ENCODE measurements around the gene PRSS57.
"Not testable (repeated sequence)": the region's sequence is repeated elsewhere in the genome, so short reads cannot be mapped to it uniquely, and the experiment has no call there.

The PRSS57 gene

GRCh38 chr19:668675-669434 lies 26.4 kb downstream of the PRSS57 start:
- not testable (repeated sequence) for ATAC-seq (replicated peaks; ENCODE audit: extremely low read depth, poor library complexity, severe bottlenecking)

GRCh38 chr19:666985-667573 lies 28.2 kb downstream of the PRSS57 start:
- not testable (repeated sequence) for H3K36me3 Mint-ChIP-seq (ENCODE audit: insufficient read depth); H3K27me3 Mint-ChIP-seq; H3K4me3 Mint-ChIP-seq; DNase-seq (ENCODE audit: low spot score in 2 of 2); H3K9me3 Mint-ChIP-seq; H3K27ac Mint-ChIP-seq (ENCODE audit: low read depth); ATAC-seq (replicated peaks; ENCODE audit: extremely low read depth, poor library complexity, severe bottlenecking)
- H3K4me1 Mint-ChIP-seq: peaks cover 12% of the 10 kb centered on the region

More at GRCh38 chr19:668675-669434, 26.4 kb downstream of the PRSS57 start:
- not testable (repeated sequence) for H3K4me3 Mint-ChIP-seq; H3K9me3 Mint-ChIP-seq; H3K27ac Mint-ChIP-seq (ENCODE audit: low read depth); H3K36me3 Mint-ChIP-seq (ENCODE audit: insufficient read depth); H3K4me1 Mint-ChIP-seq; H3K27me3 Mint-ChIP-seq; DNase-seq (ENCODE audit: low spot score in 2 of 2)

GRCh38 chr19:664913-665443 lies 30.3 kb downstream of the PRSS57 start:
- peaks cover 26% of the 10 kb centered on the region for H3K36me3 Mint-ChIP-seq (ENCODE audit: insufficient read depth)
- DNase-seq (ENCODE audit: low spot score in 2 of 2): peak; percentile 51 to 60
- no peak for ATAC-seq (replicated peaks; ENCODE audit: extremely low read depth, poor library complexity, severe bottlenecking)
- peak overlapping the region; percentile 77 for H3K27ac Mint-ChIP-seq (ENCODE audit: low read depth)
- peak overlapping the region; percentile 93 for H3K4me3 Mint-ChIP-seq
- no peaks in the 10 kb centered on the region for H3K27me3 Mint-ChIP-seq
- peaks cover 32% of the 10 kb centered on the region for H3K4me1 Mint-ChIP-seq
- H3K9me3 Mint-ChIP-seq: no peaks in the 10 kb centered on the region

- ATAC-seq (replicated peaks; ENCODE audit: extremely low read depth, poor library complexity, severe bottlenecking): no peak
- Mint-ChIP-seq H3K9me3 (no peaks in the 10 kb centered on the region), H3K27ac (ENCODE audit: low read depth) (peak overlapping the region; percentile 77), H3K27me3 (no peaks in the 10 kb centered on the region), H3K4me1 (peaks cover 42% of the 10 kb centered on the region), H3K4me3 (peak overlapping the region; percentile 93), H3K36me3 (ENCODE audit: insufficient read depth) (peaks cover 36% of the 10 kb centered on the region)
- no peak for DNase-seq (ENCODE audit: low spot score in 2 of 2)
Measured at GRCh38 chr19:663682-664117, 31.6 kb downstream of the PRSS57 start.

GRCh38 chr19:662962-663681 lies 32.1 kb downstream of the PRSS57 start, which contains the start of gene RNF126:
Gene RNF126 (minus strand): TSS chr19:663214. CDS start chr19:663121, 93 bp downstream.
- ATAC-seq (replicated peaks; ENCODE audit: extremely low read depth, poor library complexity, severe bottlenecking) (peak; percentile 6), DNase-seq (ENCODE audit: low spot score in 2 of 2) (peak; percentile 66 to 81)
- Mint-ChIP-seq H3K36me3 (ENCODE audit: insufficient read depth) (peaks cover 38% of the 10 kb centered on the region), H3K4me1 (peaks cover 47% of the 10 kb centered on the region), H3K27me3 (no peaks in the 10 kb centered on the region), H3K27ac (ENCODE audit: low read depth) (peak within 1 kb of the TSS; percentile 99), H3K9me3 (no peaks in the 10 kb centered on the region), H3K4me3 (peak within 1 kb of the TSS; percentile 93)

GRCh38 chr19:662207-662961 lies 32.9 kb downstream of the PRSS57 start:
- peak overlapping the region; percentile 93 for H3K4me3 Mint-ChIP-seq
- H3K4me1 Mint-ChIP-seq: peaks cover 51% of the 10 kb centered on the region
- peak; percentile 16 for ATAC-seq (replicated peaks; ENCODE audit: extremely low read depth, poor library complexity, severe bottlenecking)
- H3K9me3 Mint-ChIP-seq: no peaks in the 10 kb centered on the region
- H3K36me3 Mint-ChIP-seq (ENCODE audit: insufficient read depth): peaks cover 40% of the 10 kb centered on the region
- H3K27me3 Mint-ChIP-seq: no peaks in the 10 kb centered on the region
- H3K27ac Mint-ChIP-seq (ENCODE audit: low read depth): peak overlapping the region; percentile 99
- DNase-seq (ENCODE audit: low spot score in 2 of 2): peak; percentile 58 to 63

- peak overlapping the region; percentile 93 for H3K4me3 Mint-ChIP-seq
- peaks cover 59% of the 10 kb centered on the region for H3K4me1 Mint-ChIP-seq
- DNase-seq (ENCODE audit: low spot score in 2 of 2): peak in 1 of 2 donors; percentile 62
- peaks cover 45% of the 10 kb centered on the region for H3K36me3 Mint-ChIP-seq (ENCODE audit: insufficient read depth)
- H3K27ac Mint-ChIP-seq (ENCODE audit: low read depth): peak overlapping the region; percentile 99
- no peaks in the 10 kb centered on the region for H3K27me3 Mint-ChIP-seq
- ATAC-seq (replicated peaks; ENCODE audit: extremely low read depth, poor library complexity, severe bottlenecking): peak; percentile 35
- H3K9me3 Mint-ChIP-seq: no peaks in the 10 kb centered on the region
Measured at GRCh38 chr19:661427-662196, 33.6 kb downstream of the PRSS57 start.

- DNase-seq (ENCODE audit: low spot score in 2 of 2): no peak
- H3K36me3 Mint-ChIP-seq (ENCODE audit: insufficient read depth): peaks cover 50% of the 10 kb centered on the region
- H3K4me3 Mint-ChIP-seq: peak overlapping the region; percentile 93
- H3K27ac Mint-ChIP-seq (ENCODE audit: low read depth): peak overlapping the region; percentile 99
- H3K4me1 Mint-ChIP-seq: peaks cover 66% of the 10 kb centered on the region
- no peaks in the 10 kb centered on the region for H3K27me3 Mint-ChIP-seq
- no peaks in the 10 kb centered on the region for H3K9me3 Mint-ChIP-seq
- ATAC-seq (replicated peaks; ENCODE audit: extremely low read depth, poor library complexity, severe bottlenecking): no peak
Measured at GRCh38 chr19:660793-661426, 34.3 kb downstream of the PRSS57 start.

- Mint-ChIP-seq H3K4me3 (peak overlapping the region; percentile 93), H3K9me3 (no peaks in the 10 kb centered on the region), H3K27ac (ENCODE audit: low read depth) (peak overlapping the region; percentile 99), H3K27me3 (no peaks in the 10 kb centered on the region), H3K36me3 (ENCODE audit: insufficient read depth) (peaks cover 62% of the 10 kb centered on the region), H3K4me1 (peaks cover 71% of the 10 kb centered on the region)
- ATAC-seq (replicated peaks; ENCODE audit: extremely low read depth, poor library complexity, severe bottlenecking) (peak; percentile 61), DNase-seq (ENCODE audit: low spot score in 2 of 2) (peak in 1 of 2 donors; percentile 84)
Measured at GRCh38 chr19:658916-659839, 36.1 kb downstream of the PRSS57 start.

- H3K4me3 Mint-ChIP-seq: peak overlapping the region; percentile 93
- H3K27ac Mint-ChIP-seq (ENCODE audit: low read depth): peak overlapping the region; percentile 99
Measured at GRCh38 chr19:658059-658839, 37.0 kb downstream of the PRSS57 start.

More at GRCh38 chr19:658059-658839, 37.0 kb downstream of the PRSS57 start:
- peaks cover 65% of the 10 kb centered on the region for H3K36me3 Mint-ChIP-seq (ENCODE audit: insufficient read depth)
- no peaks in the 10 kb centered on the region for H3K27me3 Mint-ChIP-seq
- ATAC-seq (replicated peaks; ENCODE audit: extremely low read depth, poor library complexity, severe bottlenecking) (no peak), DNase-seq (ENCODE audit: low spot score in 2 of 2) (no peak)
- no peaks in the 10 kb centered on the region for H3K9me3 Mint-ChIP-seq
- peaks cover 66% of the 10 kb centered on the region for H3K4me1 Mint-ChIP-seq

All from central memory CD8-positive, alpha-beta T cell (primary cell).